Liver (tissue), 9 donors: ENCODE data around the gene EMX1. TPM values are rescaled to one million over a fixed set of nuclear protein-coding genes. Genes with fewer than 3 reads are reported as not detected.

ENCODE experiments used
- DNase-seq: peaks from one replicate; pipeline ENCODE4 v3.0.0-alpha.2; 2017; ENCODE audit warnings: low spot score
- H3K27ac ChIP-seq, 2 donors: one replicate each; pipeline ENCODE4 v1.7.0; 2013; ENCODE audit warnings: inconsistent platforms in 2 of 2, low read length in 2 of 2, control low read depth in 1 of 2, low read depth in 1 of 2, mild to moderate bottlenecking in 1 of 2
- H3K27me3 ChIP-seq, 4 donors: one replicate each; pipeline versions ENCODE4 v1.6.1 to v1.7.0; 2013; ENCODE audit warnings: low read length in 3 of 4, inconsistent platforms in 1 of 4, mild to moderate bottlenecking in 1 of 4, moderate library complexity in 1 of 4; ENCODE audit not compliant: control insufficient read depth in 4 of 4, insufficient read depth in 4 of 4
- H3K36me3 ChIP-seq, 4 donors: one replicate each; pipeline versions ENCODE4 v1.6.1 to v1.7.0; 2013; ENCODE audit warnings: low read length in 3 of 4, mild to moderate bottlenecking in 3 of 4, low read depth in 1 of 4, moderate library complexity in 1 of 4; ENCODE audit not compliant: control insufficient read depth in 4 of 4, insufficient read depth in 3 of 4
- H3K4me1 ChIP-seq, 4 donors: one replicate each; pipeline versions ENCODE4 v1.6.1 to v1.7.0; 2013; ENCODE audit warnings: low read length in 3 of 4, mild to moderate bottlenecking in 3 of 4, moderate library complexity in 1 of 4; ENCODE audit not compliant: control insufficient read depth in 4 of 4, insufficient read depth in 4 of 4
- H3K4me3 ChIP-seq, 3 donors: one replicate each; pipeline versions ENCODE4 v1.6.1 to v1.7.0; 2013; ENCODE audit warnings: low read length in 3 of 3, control low read depth in 1 of 3, low read depth in 1 of 3, mild to moderate bottlenecking in 1 of 3
- H3K9ac ChIP-seq, 2 donors: one replicate each; pipeline ENCODE4 v1.7.0; 2013; ENCODE audit warnings: low read length in 2 of 2, mild to moderate bottlenecking in 2 of 2, moderate library complexity in 2 of 2, control low read depth in 1 of 2, low read depth in 1 of 2
- H3K9me3 ChIP-seq, 4 donors: one replicate each; pipeline versions ENCODE4 v1.6.1 to v1.7.0; 2013; ENCODE audit warnings: low read length in 3 of 4; ENCODE audit not compliant: control insufficient read depth in 4 of 4
- CTCF ChIP-seq: fragments of 150-350 bp; IDR thresholded peaks from 2 replicates; pipeline ENCODE4 v1.5.1; 2017; ENCODE audit warnings: improper control_type of control experiment, low read depth, low read length; ENCODE audit not compliant: missing input control
- EGR1 ChIP-seq, 2 donors: IDR thresholded peaks; 2 replicates each; pipeline ENCODE4 v1.6.1; 2016 to 2018; ENCODE audit warnings: antibody characterized with exemption in 2 of 2, low read depth in 2 of 2
- FOXA2 ChIP-seq: IDR thresholded peaks from 2 replicates; pipeline ENCODE4 v1.6.1; 2016; ENCODE audit warnings: antibody characterized with exemption
- HNF4A ChIP-seq, 2 donors: conservative IDR thresholded peaks; 2 replicates each; pipeline ENCODE4 v1.6.1; 2016; ENCODE audit warnings: antibody characterized with exemption in 2 of 2, mild to moderate bottlenecking in 2 of 2
- JUND ChIP-seq, 2 donors: IDR thresholded peaks; 2 replicates each; pipeline ENCODE4 v1.6.1; 2016; ENCODE audit warnings: antibody characterized with exemption in 2 of 2
- MAX ChIP-seq: IDR thresholded peaks from 2 replicates; pipeline ENCODE4 v1.6.1; 2016; ENCODE audit warnings: antibody characterized with exemption
- RAD21 ChIP-seq, 2 donors: IDR thresholded peaks; 2 replicates each; pipeline ENCODE4 v1.6.1; 2016; ENCODE audit warnings: antibody characterized with exemption in 2 of 2, mild to moderate bottlenecking in 2 of 2
- RXRA ChIP-seq, 2 donors: IDR thresholded peaks; 2 replicates each; pipeline ENCODE4 v1.6.1; 2017 to 2018; ENCODE audit warnings: antibody characterized with exemption in 2 of 2, mild to moderate bottlenecking in 1 of 2
- ZBTB33 ChIP-seq: IDR thresholded peaks from 2 replicates; pipeline ENCODE4 v1.6.1; 2016; ENCODE audit warnings: antibody characterized with exemption
- WGBS: extraction: QIAGEN DNeasy Blood & Tissue Kit; methylation state at CpG from one replicate; pipeline ENCODE4 v1.1.7; 2013; 5-methylcytosine and 5-hydroxymethylcytosine counted together
- polyA plus RNA-seq, 2 donors: library from polyadenylated mRNA; stranded (reverse) in 1 of 2; unstranded in 1 of 2; fragments of 200-250 nt in 1 of 2; fragments of >200 nt in 1 of 2; fragmentation: Nextera tagmentation in 1 of 2; extraction: Ambion mirVana in 1 of 2; gene quantifications; one replicate each; pipeline versions ENCODE4 v1.2.1 to v1.2.3, GENCODE V29; 2013 to 2015
- total RNA-seq, 2 donors: library from RNA; depleted of rRNA; stranded (reverse); fragments of >200 nt; gene quantifications; one replicate each; pipeline ENCODE4 v1.2.3, GENCODE V29; 2014
- donor health status: healthy.
- donor health status: healthy.
- donor health status: healthy.
- donor health status: healthy.
- donor health status: healthy.

Gene EMX1
- total and polyA plus RNA-seq, 4 donors: 0.06 to 0.18 (median 0.08) TPM; not detected in 1

- Histone ChIP-seq H3K4me1 (no peaks in the 10 kb centered on the region), H3K27me3 (no peaks in the 10 kb centered on the region), H3K27ac (no peak overlapping the region), H3K36me3 (no peaks in the 10 kb centered on the region), H3K9ac (no peak overlapping the region), H3K4me3 (no peak overlapping the region), H3K9me3 (no peaks in the 10 kb centered on the region)
- DNase-seq: no peak
- TF ChIP-seq JUND (IDR thresholded peaks at IDR 0.05) (no peak), HNF4A (conservative IDR thresholded peaks at IDR 0.05) (no peak), CTCF (peak; percentile 37), RAD21 (IDR thresholded peaks at IDR 0.05) (peak; percentile 64 to 78), MAX (no peak), FOXA2 (no peak), ZBTB33 (no peak)
- WGBS: 82% methylated on average over 14 of the region's 14 CpGs
These were observed 17.6 kb downstream of the EMX1 start for GRCh38 chr2:72934683-72935610.

GRCh38 chr2:72935611-72935957 is 18.3 kb downstream of the EMX1 start:
- Histone ChIP-seq H3K4me3 (no peak overlapping the region), H3K9ac (no peak overlapping the region), H3K36me3 (no peaks in the 10 kb centered on the region), H3K27ac (no peak overlapping the region), H3K4me1 (no peaks in the 10 kb centered on the region), H3K27me3 (no peaks in the 10 kb centered on the region), H3K9me3 (no peaks in the 10 kb centered on the region)
- DNase-seq: no peak
- TF ChIP-seq EGR1 (IDR thresholded peaks at IDR 0.05; ENCODE audit: low read depth in 2 of 2) (no peak), FOXA2 (no peak), MAX (no peak), CTCF (no peak), RXRA (IDR thresholded peaks at IDR 0.05) (no peak)
- WGBS: 87% methylated on average over 2 of the region's 2 CpGs
